NK-92 (cell line): Measurements from ENCODE around the gene NUP188.

Experiments
- DNase-seq: peaks from one replicate; lab custom pipeline; 2025; ENCODE audit not compliant: unreplicated experiment; lab: John Stamatoyannopoulos, UW

Gene NUP188

DNA sequence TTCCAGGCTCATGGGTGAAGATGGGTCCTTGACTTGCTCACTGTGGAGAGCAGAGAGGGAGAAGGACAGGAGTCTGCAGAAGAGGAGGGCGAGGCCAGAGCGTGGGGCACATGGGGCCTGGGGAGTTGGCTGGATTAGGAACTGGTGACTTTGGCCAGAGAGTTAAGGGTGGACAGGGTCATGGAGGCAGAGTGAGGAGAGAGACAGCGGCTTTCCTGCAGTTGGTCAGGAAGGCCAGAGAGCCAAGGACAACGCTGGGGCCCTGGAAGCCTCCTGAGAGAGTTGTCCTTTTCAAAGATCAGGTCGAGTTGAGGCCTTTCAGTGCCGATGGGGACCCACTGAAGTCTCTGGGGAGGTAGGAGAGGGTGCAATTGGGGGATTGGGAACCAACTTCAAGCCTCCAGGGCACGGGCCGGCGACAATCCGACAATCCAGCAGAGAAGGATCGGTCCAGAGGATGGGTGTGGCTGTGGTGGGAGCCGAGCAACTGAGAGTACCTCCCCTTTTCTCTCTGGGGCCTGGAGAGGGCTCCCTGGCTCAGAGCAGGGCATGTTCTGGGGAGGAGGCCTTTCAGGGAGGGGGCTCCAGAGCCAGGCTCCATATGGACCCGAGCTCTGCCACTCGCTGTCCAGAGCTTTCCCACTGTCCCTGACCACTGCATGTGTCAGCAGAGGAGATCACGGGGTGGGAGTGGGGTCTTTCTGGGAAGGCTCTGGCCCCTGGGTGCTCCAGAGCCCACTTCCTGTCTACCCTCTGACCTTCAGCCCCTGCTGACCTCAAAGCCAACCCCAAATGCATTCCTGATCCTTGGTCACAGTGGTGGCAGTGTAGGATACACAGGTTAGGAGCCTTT lies 34.2 kb upstream of the NUP188 start:
- no peak for DNase-seq

DNA sequence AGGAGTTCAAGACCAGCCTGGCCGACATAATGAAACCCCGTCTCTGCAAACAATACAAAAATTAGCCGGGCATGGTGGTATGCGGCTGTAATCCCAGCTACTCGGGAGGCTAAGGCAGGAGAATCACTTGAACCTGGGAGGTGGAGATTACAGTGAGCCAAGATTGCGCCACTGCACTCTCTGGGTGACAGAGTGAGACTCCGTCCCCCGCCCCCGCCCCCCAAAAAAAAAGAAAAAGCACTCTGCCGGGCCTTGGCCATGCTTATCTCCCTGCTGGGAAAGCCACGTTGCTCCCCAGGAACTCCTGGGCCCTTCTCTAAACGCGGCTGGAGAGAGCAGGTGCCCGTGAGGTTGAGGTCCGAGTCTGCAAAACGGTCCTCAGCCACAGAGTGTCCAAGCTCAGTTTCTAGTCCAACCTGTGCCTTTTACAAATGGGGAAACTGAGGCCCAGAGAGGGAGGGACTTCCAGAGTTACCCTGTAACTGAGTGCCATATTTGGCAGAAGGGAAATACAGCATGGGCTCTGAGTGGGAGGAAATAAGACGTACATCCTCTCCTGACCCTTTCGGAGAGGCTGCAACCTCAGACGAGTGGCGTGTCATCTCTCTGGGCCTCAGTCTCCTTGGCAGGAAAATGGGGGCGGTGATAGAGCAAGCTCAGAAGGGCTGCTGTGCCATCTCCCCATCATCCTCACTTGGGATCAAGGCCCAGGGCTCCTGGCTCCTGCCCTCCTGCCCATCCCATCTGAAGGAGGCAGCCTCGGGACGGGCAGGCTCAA lies 33.3 kb upstream of the NUP188 start:
- no peak for DNase-seq

DNA sequence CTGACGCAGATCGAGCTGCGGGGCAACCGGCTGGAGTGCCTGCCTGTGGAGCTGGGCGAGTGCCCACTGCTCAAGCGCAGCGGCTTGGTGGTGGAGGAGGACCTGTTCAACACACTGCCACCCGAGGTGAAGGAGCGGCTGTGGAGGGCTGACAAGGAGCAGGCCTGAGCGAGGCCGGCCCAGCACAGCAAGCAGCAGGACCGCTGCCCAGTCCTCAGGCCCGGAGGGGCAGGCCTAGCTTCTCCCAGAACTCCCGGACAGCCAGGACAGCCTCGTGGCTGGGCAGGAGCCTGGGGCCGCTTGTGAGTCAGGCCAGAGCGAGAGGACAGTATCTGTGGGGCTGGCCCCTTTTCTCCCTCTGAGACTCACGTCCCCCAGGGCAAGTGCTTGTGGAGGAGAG lies 31.3 kb upstream of the NUP188 start:
- DNase-seq: no peak

DNA sequence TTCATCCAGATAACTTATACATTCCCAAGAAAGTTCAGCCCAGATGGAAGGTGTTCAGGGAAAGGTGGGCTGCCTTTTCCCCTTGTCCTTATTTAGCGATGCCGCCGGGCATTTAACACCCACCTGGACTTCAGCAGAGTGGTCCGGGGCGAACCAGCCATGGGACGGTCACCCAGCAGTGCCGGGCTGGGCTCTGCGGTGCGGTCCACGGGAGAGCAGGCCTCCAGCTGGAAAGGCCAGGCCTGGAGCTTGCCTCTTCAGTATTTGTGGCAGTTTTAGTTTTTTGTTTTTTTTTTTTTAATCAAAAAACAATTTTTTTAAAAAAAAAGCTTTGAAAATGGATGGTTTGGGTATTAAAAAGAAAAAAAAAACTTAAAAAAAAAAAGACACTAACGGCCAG lies 30.8 kb upstream of the NUP188 start:
- DNase-seq: no peak

DNA sequence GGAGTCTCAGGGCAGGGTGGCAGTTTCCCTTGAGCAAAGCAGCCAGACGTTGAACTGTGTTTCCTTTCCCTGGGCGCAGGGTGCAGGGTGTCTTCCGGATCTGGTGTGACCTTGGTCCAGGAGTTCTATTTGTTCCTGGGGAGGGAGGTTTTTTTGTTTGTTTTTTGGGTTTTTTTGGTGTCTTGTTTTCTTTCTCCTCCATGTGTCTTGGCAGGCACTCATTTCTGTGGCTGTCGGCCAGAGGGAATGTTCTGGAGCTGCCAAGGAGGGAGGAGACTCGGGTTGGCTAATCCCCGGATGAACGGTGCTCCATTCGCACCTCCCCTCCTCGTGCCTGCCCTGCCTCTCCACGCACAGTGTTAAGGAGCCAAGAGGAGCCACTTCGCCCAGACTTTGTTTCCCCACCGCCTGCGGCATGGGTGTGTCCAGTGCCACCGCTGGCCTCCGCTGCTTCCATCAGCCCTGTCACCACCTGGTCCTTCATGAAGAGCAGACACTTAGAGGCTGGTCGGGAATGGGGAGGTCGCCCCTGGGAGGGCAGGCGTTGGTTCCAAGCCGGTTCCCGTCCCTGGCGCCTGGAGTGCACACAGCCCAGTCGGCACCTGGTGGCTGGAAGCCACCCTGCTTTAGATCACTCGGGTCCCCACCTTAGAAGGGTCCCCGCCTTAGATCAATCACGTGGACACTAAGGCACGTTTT lies 30.2 kb upstream of the NUP188 start:
- DNase-seq: no peak

DNA sequence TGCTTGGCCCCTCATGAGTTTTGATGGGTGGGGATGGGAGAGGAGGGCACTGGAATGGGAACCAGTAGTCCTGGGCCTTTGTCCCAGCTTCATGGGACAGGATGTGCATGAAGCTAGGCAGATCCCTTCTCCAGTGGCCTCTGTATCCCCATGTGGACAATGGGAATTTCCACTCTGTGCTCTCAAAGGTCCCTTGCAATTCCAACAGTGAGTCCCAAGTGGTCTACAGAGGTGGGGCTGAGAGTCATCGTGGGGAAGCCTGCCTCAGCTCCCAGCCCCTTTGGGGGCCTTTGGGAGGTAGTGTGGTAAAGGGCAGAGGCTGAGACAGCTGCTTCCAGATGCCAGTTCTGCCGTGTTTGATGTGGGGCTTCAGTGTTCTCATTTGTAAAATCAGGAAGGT lies 28.6 kb upstream of the NUP188 start:
- no peak for DNase-seq

DNA sequence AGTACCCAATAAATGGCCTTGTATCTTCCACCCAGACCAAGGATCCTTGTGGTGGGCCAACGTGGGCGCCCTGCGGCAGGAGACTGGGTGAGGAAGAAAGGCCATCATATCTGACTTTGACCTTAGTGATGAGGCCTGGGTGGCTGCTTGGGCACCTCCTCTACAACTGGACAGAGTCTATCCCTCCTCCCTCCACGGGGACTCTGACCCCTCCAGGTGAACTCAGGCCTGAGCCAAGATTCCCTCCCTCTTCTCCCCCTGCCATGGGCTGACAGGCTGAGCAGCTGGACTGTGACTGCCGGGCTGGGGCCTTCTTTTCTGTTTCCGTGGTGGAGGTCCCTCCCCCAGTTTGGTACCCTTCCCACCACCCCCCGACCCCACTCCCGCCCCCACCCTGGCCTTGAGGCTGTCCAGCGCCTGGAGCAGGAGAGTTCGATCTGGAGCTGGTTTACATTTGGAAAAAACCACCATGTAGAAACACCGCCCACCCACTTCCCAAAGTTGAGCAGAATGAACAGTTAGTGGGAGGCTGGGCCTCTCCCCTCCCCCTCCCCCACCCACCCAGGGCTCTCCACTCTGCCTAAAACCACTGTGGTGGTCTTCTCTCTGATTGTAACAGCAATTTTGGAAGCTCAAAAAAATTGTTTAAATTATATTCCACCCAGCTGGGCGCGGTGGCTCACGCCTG lies 28.0 kb upstream of the NUP188 start:
- DNase-seq: no peak

DNA sequence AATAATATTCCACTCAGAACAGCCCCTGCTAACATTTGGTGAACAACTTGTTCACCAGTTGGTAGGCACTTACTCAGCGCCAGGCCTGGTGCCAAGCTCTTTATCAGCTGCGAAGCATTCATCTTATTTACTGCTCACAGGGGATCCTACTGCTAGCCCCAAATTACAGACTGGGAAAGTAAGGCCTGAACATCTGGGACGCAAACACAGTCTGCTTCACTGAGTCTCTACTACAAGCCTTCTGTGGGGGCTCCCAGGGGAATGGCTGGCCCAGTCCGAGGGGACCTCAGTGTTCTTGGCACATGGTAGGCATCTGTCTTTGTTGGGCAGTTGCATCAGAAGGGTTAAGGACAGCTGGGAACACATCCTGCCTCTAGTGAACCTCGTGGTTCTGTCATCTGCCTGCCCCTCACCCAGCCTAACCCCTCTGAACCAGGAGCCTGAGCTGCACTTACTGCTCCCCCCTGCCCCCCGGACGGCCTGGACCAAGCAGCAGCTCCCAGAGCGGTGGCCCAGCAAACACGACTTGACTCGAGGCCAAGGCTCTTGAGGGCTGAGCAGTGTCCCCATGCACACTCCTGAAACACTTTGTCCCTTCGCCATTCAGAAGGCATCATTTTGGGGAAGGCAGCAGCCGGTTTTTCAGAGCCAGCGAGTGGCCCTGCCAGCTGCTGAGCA lies 27.0 kb upstream of the NUP188 start, which contains the start of gene PHYHD1:
TSS of gene PHYHD1 (plus strand) at position 602 of the 678 bp plus-strand sequence. CDS start 1,342 bp downstream, outside the sequence.
- DNase-seq: no peak

DNA sequence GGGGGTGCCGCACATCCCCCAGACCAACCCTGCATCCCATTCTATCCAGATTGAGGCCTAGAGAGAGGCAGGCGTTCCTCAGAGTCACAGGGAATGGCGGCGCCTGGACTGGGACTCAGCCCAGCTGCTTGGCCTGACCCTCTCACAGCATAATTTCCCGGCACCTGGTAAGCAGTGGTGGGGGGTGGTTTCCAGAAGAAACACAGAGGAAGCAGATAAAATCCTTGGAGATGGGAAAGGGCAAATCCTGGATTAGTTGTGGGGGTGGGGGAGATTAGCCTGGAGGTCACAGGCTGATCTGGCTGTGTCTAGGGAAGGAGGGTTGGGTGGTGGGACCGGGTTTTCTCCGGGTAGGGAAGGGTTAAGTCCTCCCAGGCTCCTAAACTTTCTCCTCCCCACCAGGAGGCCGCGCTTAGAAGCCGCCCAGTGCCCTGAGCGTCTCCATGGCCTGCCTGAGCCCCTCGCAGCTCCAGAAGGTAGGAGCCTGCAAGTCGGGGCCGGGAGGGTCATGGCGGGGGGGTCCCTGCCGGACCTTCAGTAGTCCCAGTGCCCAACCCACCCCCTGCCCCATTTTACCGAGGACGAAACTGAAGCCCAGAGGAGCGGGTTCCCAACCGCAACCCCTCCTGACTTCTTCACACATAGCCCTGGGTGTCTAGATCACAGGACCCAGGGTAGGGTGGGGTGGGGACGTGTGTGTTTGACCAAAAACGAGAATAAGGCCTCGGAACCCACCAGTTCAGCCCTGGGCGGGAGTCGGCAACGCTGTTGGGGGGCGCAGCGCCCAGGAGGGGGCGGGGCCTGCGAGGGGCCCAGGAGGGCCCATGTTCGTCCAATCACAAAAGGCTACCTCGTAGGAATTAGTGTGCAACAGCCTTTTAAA lies 25.4 kb upstream of the NUP188 start:
- no peak for DNase-seq

DNA sequence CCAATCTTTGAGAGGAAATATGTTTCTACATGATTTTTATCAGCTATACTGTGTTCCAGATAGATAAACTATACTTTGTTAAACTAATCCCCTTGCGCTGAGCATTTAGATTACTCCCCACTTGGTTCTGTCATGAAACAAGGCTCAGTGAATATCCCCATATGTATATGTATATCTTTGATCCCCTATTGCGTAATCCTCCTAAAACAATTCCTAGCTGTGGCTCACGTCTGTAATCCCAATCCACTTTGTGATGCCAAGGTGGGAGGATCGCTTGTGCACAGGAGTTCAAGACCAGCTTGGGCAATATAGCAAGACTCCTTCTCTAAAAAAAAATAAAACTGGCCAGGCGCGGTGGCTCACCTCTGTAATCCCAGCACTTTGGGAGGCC lies 24.0 kb upstream of the NUP188 start:
- no peak for DNase-seq

DNA sequence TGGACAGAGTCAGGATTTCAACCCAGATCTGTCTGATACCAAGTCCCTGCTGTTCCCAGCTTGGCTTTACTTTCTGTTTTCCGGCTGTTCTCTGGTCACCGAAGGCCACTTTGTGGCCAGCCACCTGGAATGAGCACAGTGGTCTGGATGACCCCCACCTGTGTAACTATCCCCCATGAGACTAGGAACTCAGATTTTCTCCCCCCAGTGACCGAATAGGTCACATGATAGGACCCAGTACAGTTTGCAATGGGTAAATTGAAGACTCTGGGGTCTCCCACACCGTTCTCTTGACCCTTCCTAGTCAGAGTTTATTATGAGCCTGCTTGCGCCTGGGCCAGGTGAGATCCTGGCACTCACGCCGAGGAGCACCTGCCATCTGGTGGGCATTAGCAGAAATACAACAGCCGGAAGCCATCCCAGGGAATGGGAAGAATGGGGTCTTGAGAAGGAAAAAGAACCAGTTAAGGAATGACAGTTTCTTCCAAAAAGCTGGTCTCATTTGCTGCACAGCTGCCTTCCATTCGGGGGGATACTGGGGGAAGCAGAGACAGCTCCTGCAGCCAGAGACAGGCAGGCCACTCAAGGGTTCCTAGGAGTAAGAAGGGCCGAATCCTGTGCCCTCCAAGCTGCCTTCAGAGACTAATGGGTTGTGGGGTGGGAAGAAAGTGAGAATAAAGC lies 19.6 kb upstream of the NUP188 start:
- no peak for DNase-seq

DNA sequence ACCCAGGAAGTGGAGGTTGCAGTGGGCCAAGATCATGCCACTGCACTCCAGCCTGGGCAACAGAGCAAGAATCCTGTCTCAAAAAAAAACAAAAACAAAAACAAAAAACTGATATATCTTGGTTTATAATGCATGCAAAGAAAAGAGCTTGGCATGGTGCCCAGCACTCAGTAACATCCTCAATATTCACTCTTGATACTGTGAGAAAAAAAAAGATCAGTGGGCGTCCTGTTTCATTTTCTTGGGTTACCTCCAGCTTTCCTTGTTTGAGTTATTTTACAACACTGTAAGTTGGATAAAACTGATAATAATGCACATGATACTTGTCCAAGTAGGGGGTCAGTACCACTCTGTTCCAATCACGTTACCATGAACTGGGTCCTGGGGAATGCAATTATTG lies 18.9 kb upstream of the NUP188 start:
- DNase-seq: no peak

DNA sequence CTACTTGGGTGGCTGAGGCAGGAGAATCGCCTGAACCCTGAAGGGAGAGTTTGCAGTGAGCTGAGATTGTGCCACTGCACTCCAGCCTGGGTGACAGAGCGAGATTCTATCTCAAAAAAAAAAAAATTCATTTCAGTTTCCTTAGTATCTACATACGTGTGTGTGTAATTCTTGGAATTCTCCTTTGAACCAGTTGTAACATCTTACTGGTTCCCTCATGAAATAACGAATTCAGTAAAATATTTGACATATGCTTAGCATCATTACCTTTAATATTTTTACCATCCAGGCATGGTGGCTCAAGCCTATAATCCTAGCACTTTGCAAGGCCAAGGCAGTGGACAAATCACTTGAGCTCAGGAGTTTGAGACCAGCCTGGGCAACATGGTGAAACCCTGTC lies 17.9 kb upstream of the NUP188 start:
- DNase-seq: no peak

DNA sequence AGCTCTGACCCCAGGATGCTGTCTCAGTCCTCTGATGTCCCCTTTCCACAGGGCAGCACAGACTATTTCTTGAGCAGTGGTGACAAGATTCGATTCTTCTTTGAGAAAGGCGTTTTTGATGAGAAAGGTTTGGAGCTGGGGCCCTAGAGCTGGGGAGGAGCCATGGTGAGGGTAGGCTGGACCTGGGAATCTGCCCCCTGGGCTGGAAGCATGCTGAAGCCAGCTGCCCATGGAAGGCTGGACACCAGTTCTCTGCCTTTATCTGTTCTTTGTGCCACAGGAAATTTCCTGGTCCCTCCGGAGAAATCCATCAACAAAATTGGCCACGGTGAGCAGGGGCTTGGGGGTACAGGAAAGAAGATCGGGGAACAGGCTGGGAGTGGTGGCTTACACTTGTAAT lies 13.8 kb upstream of the NUP188 start:
- no peak for DNase-seq

DNA sequence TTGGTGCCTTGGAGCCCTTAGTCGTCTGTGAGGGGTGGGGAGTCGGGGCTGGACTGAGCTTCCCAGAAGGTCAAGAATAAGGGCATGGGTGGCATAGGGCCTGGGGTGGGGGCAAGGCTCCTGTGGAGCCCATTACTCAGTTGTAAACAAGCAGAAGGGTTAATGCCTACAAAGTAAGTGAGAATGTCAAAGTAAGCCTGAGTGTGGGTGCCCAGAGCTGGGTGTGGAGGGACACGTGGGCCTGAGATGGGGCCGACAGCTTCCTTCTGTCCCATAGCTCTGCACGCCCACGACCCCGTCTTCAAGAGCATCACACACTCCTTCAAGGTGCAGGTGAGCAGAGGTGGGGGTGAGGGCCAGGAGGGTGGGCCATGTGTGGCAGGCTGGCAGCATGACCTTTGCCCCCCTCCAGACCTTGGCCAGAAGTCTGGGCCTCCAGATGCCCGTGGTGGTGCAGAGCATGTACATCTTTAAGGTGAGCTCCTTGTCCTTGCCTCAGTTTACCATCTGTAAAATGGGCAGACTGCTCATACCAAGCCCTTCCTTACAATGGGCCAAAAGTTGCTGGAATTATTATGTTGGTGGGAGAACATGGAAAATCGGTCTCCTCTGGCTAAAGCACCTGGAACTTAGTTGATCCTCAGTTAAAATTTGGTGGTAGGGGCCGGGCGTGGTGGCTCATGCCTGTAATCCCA lies 11.2 kb upstream of the NUP188 start:
- DNase-seq: no peak

DNA sequence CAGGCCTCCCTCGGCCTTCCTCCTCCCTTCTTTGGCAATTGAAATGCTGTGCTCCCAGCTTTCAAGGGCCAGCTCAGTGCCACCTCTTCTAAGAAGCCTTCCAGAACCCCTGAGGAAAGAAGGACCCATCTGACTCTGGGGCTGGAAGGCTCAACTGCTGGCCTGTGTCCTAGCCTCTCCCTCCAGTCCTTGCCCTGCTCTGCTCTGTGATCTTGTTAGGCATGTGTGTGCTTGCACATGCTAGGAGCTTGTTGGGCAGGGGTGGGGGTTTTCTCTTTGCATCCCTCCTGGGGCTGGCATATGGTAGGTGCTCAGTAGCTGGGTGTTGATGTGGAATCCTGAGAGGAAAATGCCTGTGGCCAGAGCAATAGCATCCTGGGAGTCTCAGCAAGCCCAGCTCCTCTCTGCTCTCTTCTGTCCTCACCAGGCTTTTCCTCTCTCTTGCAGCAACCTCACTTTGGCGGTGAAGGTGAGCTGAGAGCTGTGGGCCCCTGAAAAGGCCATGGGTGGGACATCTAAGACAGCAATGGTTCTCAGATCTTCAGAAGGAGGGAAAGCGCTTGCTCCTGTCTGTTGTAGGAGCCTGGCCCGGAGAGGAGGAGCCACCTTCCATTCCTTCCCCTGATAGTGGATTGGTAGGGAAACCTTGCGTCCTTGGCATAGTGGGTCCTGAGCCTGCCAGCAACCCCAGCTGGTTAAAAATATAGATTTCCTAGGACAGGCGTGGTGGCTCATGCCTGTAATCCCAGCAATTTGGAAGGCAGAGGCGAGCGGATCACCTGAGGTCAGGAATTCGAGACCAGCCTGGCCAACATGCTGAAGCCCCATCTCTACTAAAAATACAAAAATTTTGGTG lies 10.0 kb upstream of the NUP188 start:
- no peak for DNase-seq

DNA sequence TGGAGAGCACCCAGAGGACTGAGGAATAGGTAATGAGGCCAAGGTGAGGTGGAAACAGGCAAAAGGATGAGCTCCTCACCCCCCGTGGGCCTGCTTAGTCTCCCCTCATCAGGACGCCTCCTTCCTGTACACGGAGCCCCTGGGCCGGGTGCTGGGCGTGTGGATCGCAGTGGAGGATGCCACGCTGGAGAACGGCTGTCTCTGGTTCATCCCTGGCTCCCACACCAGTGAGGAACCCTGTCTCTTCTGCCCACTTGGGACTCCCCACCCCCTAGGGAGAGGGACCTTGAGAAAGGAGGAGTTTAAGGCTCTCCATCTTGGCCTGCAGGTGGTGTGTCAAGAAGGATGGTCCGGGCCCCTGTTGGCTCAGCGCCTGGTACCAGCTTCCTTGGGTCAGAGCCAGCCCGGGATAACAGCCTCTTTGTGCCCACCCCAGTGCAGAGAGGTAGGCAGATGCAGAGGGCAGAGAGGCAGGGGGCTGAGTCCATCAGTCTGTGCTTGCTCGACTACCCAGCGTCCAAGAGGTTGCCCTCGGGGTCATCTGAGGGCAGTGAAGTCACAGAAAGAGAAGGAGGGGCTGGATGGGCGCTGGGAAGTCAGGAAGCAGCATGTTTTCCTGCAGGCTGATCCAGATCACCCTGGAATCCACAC lies 7.1 kb upstream of the NUP188 start:
- DNase-seq: no peak
